H1 (cell line): Measurements from ENCODE around the gene NDUFA13. TPM values are rescaled to one million over a fixed set of nuclear protein-coding genes. Genes with fewer than 3 reads are reported as not detected.

Experiments
- CTCF ChIA-PET: fragments of 300-600 bp; sonication (Branson Sonifier 250); formaldehyde crosslinking; loops from one replicate; lab custom pipeline; 2021; ENCODE audit not compliant: partially characterized antibody; lab: Charles Lee
- POLR2A ChIA-PET: fragments of 300-600 bp; sonication (Branson Sonifier 250); formaldehyde crosslinking; loops from one replicate; lab custom pipeline; 2021; ENCODE audit warnings: inconsistent platforms; ENCODE audit not compliant: partially characterized antibody; lab: Charles Lee
- DNase-seq, 2 experiments: peaks; one replicate each; pipeline versions ENCODE4 v3.0.0 to v3.0.0-alpha.2; 2010 to 2022; ENCODE audit warnings: low spot score in 2 of 2, low read depth in 1 of 2, mixed read lengths in 1 of 2
- FAIRE-seq: peaks from 2 replicates; lab custom pipeline; 2011; peaks lifted over from hg19 to GRCh38; lab: Jason Lieb, UNC
- H2AFZ ChIP-seq: 2 replicates; pipeline ENCODE4 v1.8.1; 2012; ENCODE audit warnings: low read length, inconsistent platforms
- H2AK5ac ChIP-seq: 2 replicates; pipeline ENCODE4 v1.6.1; 2013; ENCODE audit warnings: low read depth, low read length
- H2BK120ac ChIP-seq: replicated peaks from 2 replicates; pipeline ENCODE3; 2013; ENCODE audit warnings: low read depth, low read length, inconsistent platforms
- H2BK12ac ChIP-seq: 2 replicates; pipeline ENCODE4 v1.6.1; 2013; ENCODE audit warnings: low read depth, low read length
- H2BK15ac ChIP-seq: 2 replicates; pipeline ENCODE4 v1.6.1; 2013; ENCODE audit warnings: low read length
- H2BK20ac ChIP-seq: 2 replicates; pipeline ENCODE4 v1.6.1; 2013; ENCODE audit warnings: low read length
- H2BK5ac ChIP-seq: 2 replicates; pipeline ENCODE4 v1.6.1; 2013; ENCODE audit warnings: low read depth, low read length
- H3K14ac ChIP-seq: 2 replicates; pipeline ENCODE4 v1.6.1; 2013; ENCODE audit warnings: inconsistent platforms; ENCODE audit not compliant: insufficient read length
- H3K18ac ChIP-seq: 2 replicates; pipeline ENCODE4 v1.6.1; 2013; ENCODE audit warnings: low read length; ENCODE audit errors: extremely low read depth
- H3K23ac ChIP-seq: 2 replicates; pipeline ENCODE4 v1.6.1; 2013; ENCODE audit warnings: inconsistent platforms; ENCODE audit not compliant: insufficient read length
- H3K23me2 ChIP-seq: 2 replicates; pipeline ENCODE4 v1.6.1; 2013; ENCODE audit warnings: low read depth, low read length
- H3K27ac ChIP-seq: 2 replicates; pipeline ENCODE4 v1.6.1; 2011; ENCODE audit warnings: low read depth, low read length, inconsistent platforms
- H3K27me3 ChIP-seq, 4 experiments: replicated peaks in 1 of 4; 1 replicate in 1 of 4; 2 replicates in 3 of 4; pipeline versions ENCODE4 v1.6.1 to v1.8.1; 2011 to 2013; ENCODE audit warnings: low read length in 3 of 4, mild to moderate bottlenecking in 3 of 4, inconsistent platforms in 2 of 4, mixed read lengths in 2 of 4, moderate library complexity in 1 of 4; ENCODE audit not compliant: control insufficient read depth in 3 of 4, insufficient read depth in 3 of 4; ENCODE audit errors: extremely low read depth in 1 of 4
- H3K36me3 ChIP-seq, 4 experiments: 2 replicates each; pipeline versions ENCODE4 v1.6.1 to v1.8.1; 2011 to 2013; ENCODE audit warnings: mild to moderate bottlenecking in 4 of 4, low read length in 3 of 4, moderate library complexity in 2 of 4, control low read depth in 1 of 4, inconsistent platforms in 1 of 4; ENCODE audit not compliant: insufficient read depth in 4 of 4, control insufficient read depth in 2 of 4
- H3K4ac ChIP-seq: replicated peaks from 2 replicates; pipeline ENCODE3; 2013; ENCODE audit warnings: low read length, low read depth, mixed read lengths, inconsistent platforms; ENCODE audit not compliant: insufficient read length
- H3K4me1 ChIP-seq, 4 experiments: replicated peaks in 1 of 4; 1 replicate in 1 of 4; 2 replicates in 3 of 4; pipeline versions ENCODE4 v1.6.1 to v1.8.1; 2011 to 2013; ENCODE audit warnings: low read length in 3 of 4, inconsistent platforms in 2 of 4, mixed read lengths in 1 of 4; ENCODE audit not compliant: insufficient read depth in 4 of 4, control insufficient read depth in 3 of 4
- H3K4me2 ChIP-seq, 2 experiments: 2 replicates each; pipeline versions ENCODE4 v1.6.1 to v1.8.1; 2011 to 2013; ENCODE audit warnings: low read depth in 2 of 2, low read length in 2 of 2, control low read depth in 1 of 2, inconsistent platforms in 1 of 2, mild to moderate bottlenecking in 1 of 2; ENCODE audit not compliant: insufficient read depth in 1 of 2
- H3K4me3 ChIP-seq, 4 experiments: fragments of 200-600, 300-600 bp in 1 of 4; sonication (generic), shearing (Covaris generic), sonication (Bioruptor Twin) in 1 of 4; 2 replicates each; pipeline versions ENCODE4 v1.5.1 to v1.8.1; 2011 to 2016; ENCODE audit warnings: low read length in 4 of 4, low read depth in 3 of 4, control low read depth in 2 of 4, inconsistent platforms in 2 of 4, mild to moderate bottlenecking in 2 of 4, mixed read lengths in 1 of 4, moderate library complexity in 1 of 4; ENCODE audit not compliant: insufficient read depth in 2 of 4; ENCODE audit errors: extremely low read depth in 1 of 4
- H3K56ac ChIP-seq: replicated peaks from 2 replicates; pipeline ENCODE3; 2013; ENCODE audit warnings: low read depth, mild to moderate bottlenecking, mixed read lengths, low read length, inconsistent platforms; ENCODE audit not compliant: insufficient read length
- H3K79me1 ChIP-seq: 2 replicates; pipeline ENCODE4 v1.6.1; 2013; ENCODE audit warnings: low read depth, low read length, control low read depth
- H3K79me2 ChIP-seq, 2 experiments: 2 replicates each; pipeline versions ENCODE4 v1.6.1 to v1.8.1; 2012 to 2013; ENCODE audit warnings: low read length in 2 of 2, mild to moderate bottlenecking in 2 of 2, inconsistent platforms in 1 of 2; ENCODE audit not compliant: insufficient read depth in 2 of 2, control insufficient read depth in 1 of 2
- H3K9ac ChIP-seq, 4 experiments: replicated peaks in 1 of 4; 1 replicate in 1 of 4; 2 replicates in 3 of 4; pipeline versions ENCODE4 v1.6.1 to v1.8.1; 2011 to 2013; ENCODE audit warnings: low read depth in 3 of 4, low read length in 3 of 4, control low read depth in 2 of 4, mild to moderate bottlenecking in 2 of 4, moderate library complexity in 2 of 4, inconsistent platforms in 1 of 4; ENCODE audit errors: extremely low read depth in 1 of 4
- H3K9me3 ChIP-seq, 2 experiments: 2 replicates each; pipeline versions ENCODE4 v1.6.1 to v1.8.1; 2012 to 2013; ENCODE audit warnings: mild to moderate bottlenecking in 2 of 2, moderate library complexity in 2 of 2, control low read depth in 1 of 2, inconsistent platforms in 1 of 2, low read depth in 1 of 2, low read length in 1 of 2, mixed read lengths in 1 of 2; ENCODE audit not compliant: insufficient read depth in 2 of 2
- H4K20me1 ChIP-seq, 2 experiments: replicated peaks in 1 of 2; 2 replicates each; pipeline versions ENCODE3 to v1.8.1; 2011 to 2013; ENCODE audit warnings: inconsistent platforms in 2 of 2, low read length in 2 of 2, mild to moderate bottlenecking in 1 of 2; ENCODE audit not compliant: insufficient read depth in 2 of 2, control insufficient read depth in 1 of 2
- H4K5ac ChIP-seq: 2 replicates; pipeline ENCODE4 v1.6.1; 2013; ENCODE audit warnings: low read length, low read depth, mixed read lengths, inconsistent platforms; ENCODE audit not compliant: insufficient read length
- H4K8ac ChIP-seq: 2 replicates; pipeline ENCODE4 v1.8.0; 2013; ENCODE audit warnings: mild to moderate bottlenecking, moderate library complexity, low read length, inconsistent platforms; ENCODE audit not compliant: insufficient read depth; ENCODE audit errors: extremely low read depth
- H4K91ac ChIP-seq: replicated peaks from 2 replicates; pipeline ENCODE3; 2013; ENCODE audit warnings: low read length, mixed read lengths, inconsistent platforms; ENCODE audit not compliant: insufficient read length
- HDAC6 ChIP-seq: IDR thresholded peaks from one replicate; pipeline ENCODE4 v1.7.1; 2012; ENCODE audit warnings: low read depth, mild to moderate bottlenecking, inconsistent platforms, low read length, moderate library complexity
- RXRA ChIP-seq: IDR thresholded peaks from 2 replicates; pipeline ENCODE4 v1.6.1; 2011; ENCODE audit warnings: low read depth, mild to moderate bottlenecking, low read length, moderate library complexity; ENCODE audit not compliant: insufficient read depth
- SP2 ChIP-seq: IDR thresholded peaks from 2 replicates; pipeline ENCODE4 v1.6.1; 2012; ENCODE audit warnings: mild to moderate bottlenecking, low read length, inconsistent platforms
- TEAD4 ChIP-seq: IDR thresholded peaks from 2 replicates; pipeline ENCODE4 v1.6.1; 2012; ENCODE audit warnings: low read depth, low read length, inconsistent platforms, mixed read lengths
- WGBS, 2 experiments: shearing (Covaris generic) in 1 of 2; methylation state at CpG; one replicate each; pipeline versions ENCODE4 v1.1.6 to v1.1.7; 2013 to 2015; ENCODE audit warnings: low lambda C conversion rate in 2 of 2, mixed read lengths in 2 of 2, inconsistent platforms in 1 of 2, low coverage in 1 of 2, missing lambda C conversion rate in 1 of 2; ENCODE audit not compliant: insufficient replicate concordance in 2 of 2, insufficient coverage in 1 of 2, insufficient read length in 1 of 2; ENCODE audit errors: extremely low coverage in 1 of 2, missing lambda C conversion rate in 1 of 2; 5-methylcytosine and 5-hydroxymethylcytosine counted together
- polyA plus RNA-seq, 7 experiments: library from polyadenylated mRNA; depleted of rRNA in 3 of 7; stranded (reverse) in 5 of 7; unstranded in 2 of 7; fragments of >200 nt in 5 of 7; fragments of 200-250 nt in 2 of 7; gene quantifications; 1 replicate in 5 of 7; 2 replicates in 1 of 7; 4 replicates in 1 of 7; pipeline versions ENCODE4 v1.2.1 to v1.2.3, GENCODE V29; 2011 to 2013; ENCODE audit warnings: missing spikeins in 2 of 7, mixed read lengths in 2 of 7
- total RNA-seq: library from RNA; stranded (reverse); fragmentation: NEBNext Ultra II Directional; extraction: Animal tissue kit (Norgen Biotek cat#: 25700); gene quantifications from 2 replicates; pipeline ENCODE4 v1.2.1, GENCODE V29; 2021
- TF ChIP-seq, protein P1 (sequence below): IDR thresholded peaks from 2 replicates; pipeline ENCODE4 v1.6.1; 2011; ENCODE audit warnings: low read length, improper control_type of control experiment

The NDUFA13 gene
- total and polyA plus RNA-seq, 2 of the 8 experiments (the other 6 are each of a cell fraction or from before 2014, with no cell fraction given), result 413 to 1,105 TPM

DNA sequence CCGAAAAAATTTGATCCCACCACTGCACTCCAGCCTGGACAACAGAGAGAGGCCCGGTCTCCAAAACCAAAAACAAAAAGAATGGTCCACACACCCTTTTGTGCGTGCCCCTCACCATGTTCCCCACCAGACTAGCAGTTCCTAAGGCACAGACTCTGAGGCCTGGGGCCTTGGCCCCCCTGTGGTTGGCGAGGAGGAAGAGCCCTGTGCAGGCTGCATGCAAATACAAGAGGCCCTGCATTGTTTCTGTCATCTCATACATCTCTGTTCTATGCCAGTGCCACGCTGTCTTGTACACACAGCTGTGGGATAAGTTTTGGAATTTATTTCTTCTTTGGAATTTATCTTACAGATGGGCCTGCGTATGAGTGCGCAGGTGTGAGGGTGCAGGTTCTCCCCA, 8.0 kb downstream of the NDUFA13 start:
- DNase-seq, result no peak
- H3K4ac ChIP-seq, result no peak overlapping the region
- H3K79me1 ChIP-seq, result peaks cover 14% of the 10 kb centered on the region
- H3K27me3 ChIP-seq, result no peaks in the 10 kb centered on the region
- H2BK5ac ChIP-seq, result no peak overlapping the region
- H3K4me2 ChIP-seq, result no peak overlapping the region
- H3K23me2 ChIP-seq, result no peaks in the 10 kb centered on the region
- no peaks in the 10 kb centered on the region for H3K9me3 ChIP-seq
- no peak overlapping the region for H2BK20ac ChIP-seq
- H2BK15ac ChIP-seq, result no peak overlapping the region
- no peak overlapping the region for H2BK12ac ChIP-seq
- no peaks in the 10 kb centered on the region; a peak in 3 of 7 replicates for H3K4me1 ChIP-seq
- no peak overlapping the region for H3K18ac ChIP-seq
- peaks cover 4 to 41% (median 18%) of the 10 kb centered on the region in 4 experiments; a peak in 6 of 8 replicates for H3K36me3 ChIP-seq
- ChIA-PET POLR2A (interaction anchor here (0.9 to 3.1 kb wide), 3 partner anchors 9 to 34 kb away, joined by 3 to 13 read pairs (median 4); no protein-coding TSS in a partner anchor), CTCF (no interaction called here)
- H3K27ac ChIP-seq, result no peak overlapping the region
- H3K79me2 ChIP-seq, result peaks cover 0 to 42% of the 10 kb centered on the region in 2 experiments; a peak in 2 of 4 replicates
- FAIRE-seq, result no peak
- H3K14ac ChIP-seq, result no peak overlapping the region
- peaks cover 6 to 28% of the 10 kb centered on the region in 2 experiments for H4K20me1 ChIP-seq
- no peak overlapping the region for H2BK120ac ChIP-seq
- WGBS, 2 experiments, result 93% methylated on average over 7 of the region's 7 CpGs; no CpG with 5 or more reads in 1 of the 2 experiments
- no peak overlapping the region for H2AFZ ChIP-seq
- no peak overlapping the region for H3K23ac ChIP-seq
- no peak overlapping the region for H3K56ac ChIP-seq
- H2AK5ac ChIP-seq, result no peak overlapping the region
- no peak overlapping the region for H4K91ac ChIP-seq
- no peak overlapping the region for H4K5ac ChIP-seq
- H3K9ac ChIP-seq, result no peak overlapping the region
- no peak overlapping the region for H3K4me3 ChIP-seq
- no peak overlapping the region; the same call in 1 of the 2 replicates for H4K8ac ChIP-seq
- TF ChIP-seq HDAC6 (no peak), RXRA (no peak), TEAD4 (no peak), SP2 (no peak)
- TF ChIP-seq, protein P1, sequence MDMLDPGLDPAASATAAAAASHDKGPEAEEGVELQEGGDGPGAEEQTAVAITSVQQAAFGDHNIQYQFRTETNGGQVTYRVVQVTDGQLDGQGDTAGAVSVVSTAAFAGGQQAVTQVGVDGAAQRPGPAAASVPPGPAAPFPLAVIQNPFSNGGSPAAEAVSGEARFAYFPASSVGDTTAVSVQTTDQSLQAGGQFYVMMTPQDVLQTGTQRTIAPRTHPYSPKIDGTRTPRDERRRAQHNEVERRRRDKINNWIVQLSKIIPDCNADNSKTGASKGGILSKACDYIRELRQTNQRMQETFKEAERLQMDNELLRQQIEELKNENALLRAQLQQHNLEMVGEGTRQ, result no peak
